Measurements from ENCODE around the gene FOXM1.

Gene FOXM1

DNA sequence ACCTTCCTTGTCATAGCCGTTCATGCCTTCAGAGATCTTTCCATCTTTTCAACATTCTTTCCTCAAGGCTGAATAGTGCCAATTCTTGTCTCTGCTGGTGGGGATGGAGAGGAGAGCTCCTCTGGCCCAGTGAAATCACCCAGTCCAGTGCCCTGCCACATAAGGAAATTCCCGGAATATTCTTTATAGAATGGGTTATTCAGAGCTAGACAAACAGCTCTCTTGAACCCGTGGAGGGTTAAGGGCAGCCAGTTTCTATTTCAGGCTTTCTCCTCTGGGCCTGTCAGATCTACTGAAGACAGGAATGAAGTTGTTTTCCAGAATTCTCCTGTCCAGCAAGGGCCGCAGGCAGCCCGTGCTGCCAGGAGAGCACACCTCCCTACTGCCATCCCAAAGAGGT, 34.0 kb downstream of the FOXM1 start:
- no peak for DNase-seq (ENCODE audit: low read depth in 2 of 3, low spot score in 1 of 3)

DNA sequence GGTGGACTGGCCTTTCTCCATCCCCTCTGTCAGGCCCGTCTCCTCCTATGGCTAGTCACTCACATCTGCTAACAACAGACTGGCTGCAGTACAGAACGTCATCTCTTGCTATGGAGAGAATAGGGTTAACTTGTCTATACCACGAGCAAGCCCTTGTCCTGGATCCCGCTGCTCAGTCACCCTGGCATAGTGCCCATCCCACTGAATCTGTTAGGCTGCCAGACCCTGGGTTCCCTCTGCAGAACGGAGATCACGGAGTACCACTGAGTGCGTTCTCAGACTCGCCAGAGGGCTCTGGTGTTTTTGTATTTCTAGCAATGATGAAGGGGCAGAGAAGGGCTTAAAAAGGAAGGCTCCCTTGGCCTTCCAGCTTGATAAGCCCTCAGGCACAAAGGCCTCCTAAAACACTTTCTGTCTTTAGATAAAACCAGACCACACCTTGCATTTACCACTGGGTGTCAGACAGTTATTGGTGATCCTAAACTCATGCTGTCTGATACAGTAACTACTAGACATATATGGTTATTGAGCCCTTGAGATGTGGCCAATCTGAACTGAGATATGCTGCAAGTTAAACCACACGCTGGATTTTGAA, 35.8 kb downstream of the FOXM1 start:
- no peak for DNase-seq (ENCODE audit: low read depth in 2 of 3, low spot score in 1 of 3)

DNA sequence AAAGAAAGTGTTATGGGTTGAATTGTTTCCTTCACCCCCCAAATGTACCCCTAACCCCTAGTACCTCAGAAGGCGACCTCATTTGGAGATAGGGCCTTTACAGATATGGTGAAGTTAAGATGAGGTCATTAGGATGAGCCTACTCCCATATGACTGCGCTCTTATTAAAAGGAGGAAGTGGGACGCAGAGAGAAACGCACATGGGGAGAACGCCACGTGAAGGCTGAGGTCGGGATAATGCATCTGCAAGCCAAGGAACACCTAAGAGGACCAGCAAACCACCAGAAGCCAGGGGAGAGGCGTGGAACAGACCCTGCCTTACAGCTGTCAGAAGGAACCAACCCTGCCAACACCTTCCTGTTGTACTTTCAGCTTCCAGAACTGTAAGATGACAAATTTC, 40.4 kb downstream of the FOXM1 start:
- DNase-seq (ENCODE audit: low read depth in 2 of 3, low spot score in 1 of 3) = no peak

GRCh38 chr12:2835691-2836403, 41.1 kb downstream of the FOXM1 start:
- no peak for DNase-seq (ENCODE audit: low read depth in 2 of 3, low spot score in 1 of 3)

GRCh38 chr12:2834581-2835491, 42.1 kb downstream of the FOXM1 start, which contains the start of gene NRIP2:
NRIP2 (minus strand) TSS chr12:2835035; CDS start chr12:2834983, 52 bp downstream.
- DNase-seq (ENCODE audit: low read depth in 2 of 3, low spot score in 1 of 3) = no peak

DNA sequence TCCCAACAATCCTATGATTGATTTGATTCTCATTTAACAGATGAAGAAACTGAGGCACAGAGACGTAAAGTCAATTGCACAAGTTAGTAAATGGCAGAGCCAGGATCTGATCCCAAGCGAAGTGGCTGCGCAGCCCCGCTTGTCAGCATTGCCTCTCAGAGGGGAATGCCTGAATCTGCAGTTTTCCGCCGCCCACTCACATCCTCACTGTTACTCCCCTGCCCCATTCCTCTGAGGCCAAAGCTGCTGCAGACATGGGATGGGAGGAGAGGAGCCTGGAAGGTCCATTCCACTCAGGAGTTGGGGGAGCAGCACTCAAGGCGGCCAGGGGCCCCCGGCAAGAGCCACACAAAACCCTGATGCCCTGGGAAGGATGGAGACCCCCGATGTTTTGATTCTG, 43.2 kb downstream of the FOXM1 start:
- DNase-seq (ENCODE audit: low read depth in 2 of 3, low spot score in 1 of 3) = no peak

DNA sequence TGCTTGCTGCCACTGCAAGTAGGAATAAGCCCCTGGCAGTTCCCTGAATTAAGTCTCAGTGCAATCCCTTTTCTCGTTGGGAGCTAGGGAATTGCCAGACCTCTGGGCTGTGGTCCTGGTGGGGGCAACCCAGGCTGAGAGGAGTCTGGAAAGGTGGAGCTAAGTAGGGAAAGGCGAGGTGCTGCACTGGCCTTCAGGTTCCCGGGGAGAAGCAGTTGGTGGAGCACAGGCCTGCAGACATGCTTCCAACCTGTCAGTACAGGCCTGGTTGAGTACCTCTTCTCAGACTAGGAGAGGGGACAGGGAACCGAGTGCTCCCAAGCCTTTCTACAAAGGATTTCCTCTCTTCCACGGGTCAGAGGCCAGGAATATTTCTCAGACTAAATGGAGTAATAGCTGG, 43.6 kb downstream of the FOXM1 start:
- DNase-seq (ENCODE audit: low read depth in 2 of 3, low spot score in 1 of 3) = no peak

- no peak for DNase-seq (ENCODE audit: low read depth in 2 of 3, low spot score in 1 of 3)
These were observed 44.3 kb downstream of the FOXM1 start for GRCh38 chr12:2832550-2833127.

GRCh38 chr12:2829275-2829674, 47.7 kb downstream of the FOXM1 start:
- no peak for DNase-seq (ENCODE audit: low read depth in 2 of 3, low spot score in 1 of 3)

GRCh38 chr12:2826721-2827515, 50.1 kb downstream of the FOXM1 start:
- no peak for DNase-seq (ENCODE audit: low read depth in 2 of 3, low spot score in 1 of 3)

GRCh38 chr12:2826036-2826435, 50.9 kb downstream of the FOXM1 start:
- DNase-seq (ENCODE audit: low read depth in 2 of 3, low spot score in 1 of 3) = no peak

DNA sequence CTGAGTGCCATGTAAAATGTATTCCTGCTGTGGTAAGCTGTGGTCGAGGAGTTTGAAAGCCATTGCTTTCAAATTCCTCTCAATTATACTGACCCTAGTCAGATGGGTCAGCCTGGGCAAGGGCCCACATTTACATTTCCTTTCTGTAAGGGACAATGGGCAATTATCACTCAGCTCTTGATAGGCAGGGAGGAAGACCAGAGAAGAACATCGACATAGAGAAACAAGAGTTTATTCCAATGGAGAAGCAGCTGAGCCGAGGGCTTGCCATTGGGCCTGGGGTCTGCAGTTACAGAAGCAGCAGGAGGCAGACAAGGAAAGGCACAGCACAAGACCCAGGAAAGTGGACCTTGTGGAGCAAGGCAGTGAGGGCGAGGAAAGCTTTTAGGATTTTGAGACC, 51.8 kb downstream of the FOXM1 start:
- DNase-seq (ENCODE audit: low read depth in 2 of 3, low spot score in 1 of 3) = no peak

- DNase-seq (ENCODE audit: low read depth in 2 of 3, low spot score in 1 of 3) = no peak
These were observed 52.4 kb downstream of the FOXM1 start for GRCh38 chr12:2824541-2824940.

- no peak for DNase-seq (ENCODE audit: low read depth in 2 of 3, low spot score in 1 of 3)
These were observed 53.5 kb downstream of the FOXM1 start for GRCh38 chr12:2823483-2823882.

- DNase-seq (ENCODE audit: low read depth in 2 of 3, low spot score in 1 of 3) = no peak
These were observed 56.5 kb downstream of the FOXM1 start for GRCh38 chr12:2820432-2820831.

- DNase-seq (ENCODE audit: low read depth in 2 of 3, low spot score in 1 of 3) = no peak
These were observed 57.2 kb downstream of the FOXM1 start for GRCh38 chr12:2819810-2820209.

- peak; percentile 27 to 49 (median 38) for DNase-seq (ENCODE audit: low read depth in 2 of 3, low spot score in 1 of 3)
These were observed 63.5 kb downstream of the FOXM1 start for GRCh38 chr12:2813214-2814185.

DNA sequence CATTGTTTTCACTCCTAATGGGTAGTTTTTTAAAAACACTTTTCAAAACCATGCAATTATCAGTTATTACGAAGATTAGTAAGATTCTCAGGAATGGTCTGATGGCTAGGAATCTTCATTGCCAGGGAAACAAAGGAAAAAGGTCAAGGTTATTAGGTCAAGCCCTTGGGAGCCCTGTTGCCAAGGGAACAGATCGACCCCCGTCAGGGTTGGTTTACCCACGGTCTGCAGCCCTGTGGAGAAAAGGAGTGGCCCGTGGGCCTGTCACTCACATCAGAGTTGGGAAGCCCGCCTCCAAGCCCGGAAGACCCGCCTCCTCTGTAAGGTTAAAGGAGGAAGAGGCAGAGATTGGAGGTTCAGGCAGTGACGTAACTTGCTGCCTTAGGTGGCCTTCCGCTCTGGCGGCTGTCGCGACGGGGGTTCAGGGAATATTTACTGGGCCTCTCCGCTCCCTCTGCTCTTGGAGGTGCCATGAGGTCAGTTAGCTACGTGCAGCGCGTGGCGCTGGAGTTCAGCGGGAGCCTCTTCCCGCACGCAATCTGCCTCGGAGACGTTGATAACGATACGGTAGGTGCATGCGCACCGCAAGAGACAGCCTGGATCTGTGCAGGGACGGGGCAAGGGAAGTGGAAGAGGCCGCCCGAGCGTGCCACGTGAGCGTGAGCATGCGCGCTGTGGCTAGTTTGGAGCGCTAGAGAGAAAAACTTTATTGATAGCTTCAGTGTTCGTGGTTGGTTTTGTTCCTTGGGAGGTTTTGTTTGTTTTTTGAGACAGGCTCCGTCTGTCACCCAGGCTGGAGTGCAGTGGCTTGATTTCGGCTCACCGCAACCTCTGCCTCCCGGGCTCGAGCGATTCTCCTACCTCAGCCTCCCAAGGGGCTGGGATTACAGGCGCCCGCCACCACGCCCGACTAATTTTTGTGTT, 64.4 kb downstream of the FOXM1 start, which contains the start of gene ITFG2:
Gene ITFG2 (plus strand): TSS at position 379 of the 924 bp plus-strand sequence. CDS start 93 bp downstream, at position 472.
- DNase-seq (ENCODE audit: low read depth in 2 of 3, low spot score in 1 of 3) = peak; percentile 92 to 95 (median 93)
